HL-60/S4 treated with phorbol 12-myristate 13-acetate at 8.2 ng/mL for 4 days and 3 days (cell line): ENCODE measurements around the gene RNF26.

Experiments
- in situ Hi-C: fragments of 300-500 bp; cut with MboI; formaldehyde crosslinking; loops from 2 replicates; pipeline ENCODE4 v1.15.0; 2022; ENCODE audit warnings: low sequenced_read_pairs

Gene RNF26

GRCh38 chr11:119315131-119316015 is 19.0 kb upstream of the RNF26 start:
- in situ Hi-C loops = no loop called here

- in situ Hi-C loops = no loop called here
Measured at GRCh38 chr11:119316016-119316728, 18.2 kb upstream of the RNF26 start.

- in situ Hi-C loops = no loop called here
Measured at GRCh38 chr11:119316729-119317591, 17.4 kb upstream of the RNF26 start, which contains the start of gene MCAM. Gene MCAM, minus strand, starts transcription at chr11:119317130. Its CDS starts 29 bp downstream, at chr11:119317101.

- in situ Hi-C loops = no loop called here
Measured at GRCh38 chr11:119317592-119318239, 16.6 kb upstream of the RNF26 start.

- in situ Hi-C loops = no loop called here
Measured at GRCh38 chr11:119318240-119319135, 15.8 kb upstream of the RNF26 start.

- in situ Hi-C loops = no loop called here
Measured at GRCh38 chr11:119319136-119319699, 15.1 kb upstream of the RNF26 start.

- in situ Hi-C loops = no loop called here
Measured at GRCh38 chr11:119319700-119320239, 14.6 kb upstream of the RNF26 start.

GRCh38 chr11:119320240-119320775 is 14.0 kb upstream of the RNF26 start:
- in situ Hi-C loops = no loop called here

GRCh38 chr11:119320776-119321524 is 13.4 kb upstream of the RNF26 start:
- in situ Hi-C loops = no loop called here

- in situ Hi-C loops = no loop called here
Measured at GRCh38 chr11:119322360-119322739, 12.0 kb upstream of the RNF26 start.

- in situ Hi-C loops = no loop called here
Measured at GRCh38 chr11:119322921-119323531, 11.3 kb upstream of the RNF26 start.

- in situ Hi-C loops = no loop called here
Measured at GRCh38 chr11:119323532-119324033, 10.7 kb upstream of the RNF26 start.

- in situ Hi-C loops = no loop called here
Measured at GRCh38 chr11:119324189-119324588, 10.1 kb upstream of the RNF26 start.

GRCh38 chr11:119329320-119329719 is 5.0 kb upstream of the RNF26 start:
- in situ Hi-C loops = no loop called here

- in situ Hi-C loops = no loop called here
Measured at GRCh38 chr11:119330237-119330636, 4.1 kb upstream of the RNF26 start.

- in situ Hi-C loops = no loop called here
Measured at GRCh38 chr11:119332111-119332765, 2.1 kb upstream of the RNF26 start.
